ENCODE data around the gene GPC3. TPM values are rescaled to one million over a fixed set of nuclear protein-coding genes. Genes with fewer than 3 reads are reported as not detected.

Gene GPC3
- total and polyA plus RNA-seq, 2 donors (not counting 3 experiments of a cell fraction or from before 2014, with no cell fraction given) = not detected

DNA sequence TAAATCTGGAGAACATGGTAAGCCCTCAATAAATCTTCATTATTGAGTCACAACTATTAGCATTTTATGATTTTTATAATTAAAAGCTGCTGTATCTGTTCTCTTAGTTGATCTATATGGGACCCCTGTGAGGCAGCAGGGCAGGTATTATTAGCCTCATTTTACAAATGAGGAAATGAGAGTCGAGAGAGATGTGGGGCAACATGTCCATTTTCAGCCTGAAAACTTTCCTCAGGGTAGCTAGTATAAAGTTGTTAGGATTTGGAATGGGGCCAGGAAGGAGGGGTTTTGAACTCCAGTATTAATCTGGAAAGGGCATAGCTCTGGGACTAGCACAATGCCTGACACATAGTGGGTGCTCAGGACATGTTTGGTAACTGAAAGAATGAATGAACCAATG, 378.4 kb downstream of the GPC3 start:
- H3K9ac ChIP-seq (replicated peaks; ENCODE audit: extremely low read depth, insufficient read depth, low read length) = no peak overlapping the region
- TF ChIP-seq, protein P1, sequence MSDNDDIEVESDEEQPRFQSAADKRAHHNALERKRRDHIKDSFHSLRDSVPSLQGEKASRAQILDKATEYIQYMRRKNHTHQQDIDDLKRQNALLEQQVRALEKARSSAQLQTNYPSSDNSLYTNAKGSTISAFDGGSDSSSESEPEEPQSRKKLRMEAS (IDR thresholded peaks at IDR 0.05; ENCODE audit: insufficient read depth, insufficient read length) = no peak
- TF ChIP-seq FOS (IDR thresholded peaks at IDR 0.05; ENCODE audit: borderline replicate concordance, insufficient read depth, low read length) (no peak), MYC (IDR thresholded peaks at IDR 0.05; ENCODE audit: low read depth, low read length) (no peak), POLR2A (IDR thresholded peaks at IDR 0.05; ENCODE audit: low read depth, low read length) (no peak), JUN (IDR thresholded peaks at IDR 0.05; ENCODE audit: borderline replicate concordance, insufficient read depth, insufficient read length, low read depth) (no peak), POLR2AphosphoS5 (IDR thresholded peaks at IDR 0.05; ENCODE audit: insufficient read depth, low read depth, low read length) (no peak), EZH2 (IDR thresholded peaks at IDR 0.05; ENCODE audit: borderline replicate concordance, low read depth, low read length, severe bottlenecking) (no peak), GATA2 (IDR thresholded peaks at IDR 0.05; ENCODE audit: insufficient read depth, insufficient read length, low read depth, low read length) (no peak)
- TF ChIP-seq, protein P2, sequence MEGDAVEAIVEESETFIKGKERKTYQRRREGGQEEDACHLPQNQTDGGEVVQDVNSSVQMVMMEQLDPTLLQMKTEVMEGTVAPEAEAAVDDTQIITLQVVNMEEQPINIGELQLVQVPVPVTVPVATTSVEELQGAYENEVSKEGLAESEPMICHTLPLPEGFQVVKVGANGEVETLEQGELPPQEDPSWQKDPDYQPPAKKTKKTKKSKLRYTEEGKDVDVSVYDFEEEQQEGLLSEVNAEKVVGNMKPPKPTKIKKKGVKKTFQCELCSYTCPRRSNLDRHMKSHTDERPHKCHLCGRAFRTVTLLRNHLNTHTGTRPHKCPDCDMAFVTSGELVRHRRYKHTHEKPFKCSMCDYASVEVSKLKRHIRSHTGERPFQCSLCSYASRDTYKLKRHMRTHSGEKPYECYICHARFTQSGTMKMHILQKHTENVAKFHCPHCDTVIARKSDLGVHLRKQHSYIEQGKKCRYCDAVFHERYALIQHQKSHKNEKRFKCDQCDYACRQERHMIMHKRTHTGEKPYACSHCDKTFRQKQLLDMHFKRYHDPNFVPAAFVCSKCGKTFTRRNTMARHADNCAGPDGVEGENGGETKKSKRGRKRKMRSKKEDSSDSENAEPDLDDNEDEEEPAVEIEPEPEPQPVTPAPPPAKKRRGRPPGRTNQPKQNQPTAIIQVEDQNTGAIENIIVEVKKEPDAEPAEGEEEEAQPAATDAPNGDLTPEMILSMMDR (IDR thresholded peaks at IDR 0.05; ENCODE audit: extremely low read depth in 1 of 2, insufficient read depth in 1 of 2, low read depth in 1 of 2, low read length in 2 of 2) = no peak
- FAIRE-seq (no peak), DNase-seq (ENCODE audit: low read depth, low spot score) (no peak)
- H3K4me2 ChIP-seq (ENCODE audit: insufficient read depth, low read length) = no peak overlapping the region
- no peak overlapping the region for H2AFZ ChIP-seq (ENCODE audit: low read depth, low read length)
- no peak overlapping the region for H3K27ac ChIP-seq (ENCODE audit: insufficient read depth, low read depth, low read length)
- no peaks in the 10 kb centered on the region for H3K27me3 ChIP-seq (ENCODE audit: control insufficient read depth in 2 of 2, insufficient read depth in 2 of 2, low read length in 2 of 2)
- no peaks in the 10 kb centered on the region for H3K9me3 ChIP-seq (replicated peaks; ENCODE audit: control insufficient read depth, insufficient read depth, low read length)
- no peak overlapping the region for H3K4me3 ChIP-seq (replicated peaks in 1 of 3; ENCODE audit: insufficient read depth in 1 of 3, low read depth in 1 of 3, low read length in 3 of 3)
- H3K9me1 ChIP-seq (replicated peaks; ENCODE audit: control insufficient read depth, extremely low read depth, insufficient read depth, low read length) = no peaks in the 10 kb centered on the region
- POLR2A ChIA-PET = no interaction called here
- no peaks in the 10 kb centered on the region for H3K36me3 ChIP-seq (ENCODE audit: control insufficient read depth in 2 of 2, extremely low read depth in 1 of 2, insufficient read depth in 2 of 2, low read length in 2 of 2)
- CTCF ChIA-PET = no interaction called here
- dilution Hi-C loops (cut with MboI; ENCODE audit: extremely low pct_ligation_motif_present, low sequenced_read_pairs) = no loop called here
- no peaks in the 10 kb centered on the region for H3K4me1 ChIP-seq (ENCODE audit: control insufficient read depth, extremely low read depth, insufficient read depth, low read length)
- no TSS peak for BruUV-seq (replicated peaks)
- intact Hi-C loops (cut with micrococcal nuclease) = no loop called here
- H3K79me2 ChIP-seq (ENCODE audit: control insufficient read depth, insufficient read depth, low read length) = no peaks in the 10 kb centered on the region
- no peaks in the 10 kb centered on the region for H4K20me1 ChIP-seq (replicated peaks; ENCODE audit: control insufficient read depth, extremely low read depth, insufficient read depth, low read length)
